NCI-H1694 treated with DMSO at 0.1 percent for 48 hours (cell line): ENCODE measurements around the gene CDC42BPA.
"Not testable (repeated sequence)": the region's sequence is repeated elsewhere in the genome, so short reads cannot be mapped to it uniquely, and the experiment has no call there.

Source experiments
- DNase-seq: peaks from one replicate; lab custom pipeline; 2025; lab: John Stamatoyannopoulos, UW

Gene CDC42BPA

GRCh38 chr1:227306689-227307088 lies 11.6 kb downstream of the CDC42BPA start:
- no peak for DNase-seq

- no peak for DNase-seq
Observed at GRCh38 chr1:227305894-227306626, 12.2 kb downstream of the CDC42BPA start.

- no peak for DNase-seq
Observed at GRCh38 chr1:227304665-227305064, 13.6 kb downstream of the CDC42BPA start.

GRCh38 chr1:227303662-227304061 lies 14.6 kb downstream of the CDC42BPA start:
- DNase-seq: no peak

GRCh38 chr1:227300682-227301081 lies 17.6 kb downstream of the CDC42BPA start:
- DNase-seq: no peak

- DNase-seq: no peak
Observed at GRCh38 chr1:227299688-227300087, 18.6 kb downstream of the CDC42BPA start.

GRCh38 chr1:227299241-227299627 lies 19.1 kb downstream of the CDC42BPA start:
- no peak for DNase-seq

- no peak for DNase-seq
Observed at GRCh38 chr1:227298512-227299240, 19.6 kb downstream of the CDC42BPA start.

GRCh38 chr1:227297073-227297793 lies 21.1 kb downstream of the CDC42BPA start:
- DNase-seq: no peak

GRCh38 chr1:227295609-227296008 lies 22.7 kb downstream of the CDC42BPA start:
- no peak for DNase-seq

- no peak for DNase-seq
Observed at GRCh38 chr1:227285745-227286144, 32.5 kb downstream of the CDC42BPA start.

- no peak for DNase-seq
Observed at GRCh38 chr1:227281371-227281770, 36.9 kb downstream of the CDC42BPA start.

- no peak for DNase-seq
Observed at GRCh38 chr1:227280836-227281235, 37.5 kb downstream of the CDC42BPA start.

GRCh38 chr1:227276156-227276693 lies 42.1 kb downstream of the CDC42BPA start:
- DNase-seq: not testable (repeated sequence)

GRCh38 chr1:227273557-227273956 lies 44.7 kb downstream of the CDC42BPA start:
- DNase-seq: no peak

- DNase-seq: no peak
Observed at GRCh38 chr1:227272428-227272827, 45.9 kb downstream of the CDC42BPA start.

- no peak for DNase-seq
Observed at GRCh38 chr1:227270554-227270953, 47.7 kb downstream of the CDC42BPA start.

- DNase-seq: no peak
Observed at GRCh38 chr1:227268943-227269342, 49.3 kb downstream of the CDC42BPA start.

- DNase-seq: no peak
Observed at GRCh38 chr1:227265891-227266290, 52.4 kb downstream of the CDC42BPA start.

- DNase-seq: no peak
Observed at GRCh38 chr1:227263869-227264268, 54.4 kb downstream of the CDC42BPA start.

GRCh38 chr1:227261501-227261900 lies 56.8 kb downstream of the CDC42BPA start:
- no peak for DNase-seq

- DNase-seq: no peak
Observed at GRCh38 chr1:227260433-227260832, 57.9 kb downstream of the CDC42BPA start.

GRCh38 chr1:227257964-227258363 lies 60.3 kb downstream of the CDC42BPA start:
- DNase-seq: no peak
